Lung (tissue), 12 donors: ENCODE results near the gene PLD5. TPM values are rescaled to one million over a fixed set of nuclear protein-coding genes. Genes with fewer than 3 reads are reported as not detected.

Source experiments
- ATAC-seq: fragments of 200-7000 bp; cut with Tn5 transposase; one replicate; pipeline ENCODE4 v1.9.1; 2020; ENCODE audit warnings: moderate number of reproducible peaks; ENCODE audit not compliant: insufficient read depth, low FRiP score
- DNase-seq, 3 donors: peaks; one replicate each; pipeline ENCODE4 v3.0.0-alpha.2; 2013 to 2017
- H3K27ac ChIP-seq, 2 donors: one replicate each; pipeline ENCODE4 v1.5.1; 2013; ENCODE audit warnings: mild to moderate bottlenecking in 2 of 2, moderate library complexity in 2 of 2, control low read depth in 1 of 2, inconsistent platforms in 1 of 2, low read depth in 1 of 2, low read length in 1 of 2
- H3K27me3 ChIP-seq, 3 donors: one replicate each; pipeline ENCODE4 v1.5.1; 2013; ENCODE audit warnings: low read length in 2 of 3; ENCODE audit not compliant: control insufficient read depth in 3 of 3, insufficient read depth in 3 of 3
- H3K36me3 ChIP-seq, 4 donors: one replicate each; pipeline ENCODE4 v1.5.1; 2013; ENCODE audit warnings: low read length in 4 of 4, mild to moderate bottlenecking in 1 of 4, moderate library complexity in 1 of 4; ENCODE audit not compliant: control insufficient read depth in 4 of 4, insufficient read depth in 4 of 4
- H3K4me1 ChIP-seq, 5 donors: one replicate each; pipeline ENCODE4 v1.5.1; 2013; ENCODE audit warnings: low read length in 5 of 5, mild to moderate bottlenecking in 2 of 5, moderate library complexity in 1 of 5; ENCODE audit not compliant: control insufficient read depth in 5 of 5, insufficient read depth in 5 of 5
- H3K4me3 ChIP-seq: one replicate; pipeline ENCODE4 v1.5.1; 2013; ENCODE audit warnings: mild to moderate bottlenecking, control low read depth, moderate library complexity
- H3K9ac ChIP-seq, 2 donors: one replicate each; pipeline ENCODE4 v1.5.1; 2013; ENCODE audit warnings: low read length in 2 of 2, control low read depth in 1 of 2; ENCODE audit not compliant: insufficient read depth in 1 of 2
- H3K9me3 ChIP-seq, 4 donors: one replicate each; pipeline ENCODE4 v1.5.1; 2013; ENCODE audit warnings: low read length in 3 of 4, mild to moderate bottlenecking in 1 of 4, moderate library complexity in 1 of 4; ENCODE audit not compliant: control insufficient read depth in 4 of 4, insufficient read depth in 3 of 4
- CTCF ChIP-seq: IDR thresholded peaks from 2 replicates; pipeline ENCODE4 v1.5.1; 2012; ENCODE audit warnings: mild to moderate bottlenecking; ENCODE audit errors: control extremely low read depth, extremely low read depth
- WGBS, 2 donors: extraction: QIAGEN DNeasy Blood & Tissue Kit; methylation state at CpG; one replicate each; pipeline ENCODE4 v1.1.7; 2013; 5-methylcytosine and 5-hydroxymethylcytosine counted together
- polyA plus RNA-seq, 2 donors: library from polyadenylated mRNA; stranded (reverse); fragments of 200-250 nt; gene quantifications; one replicate each; pipeline ENCODE4 v1.2.1, GENCODE V29; 2013
- total RNA-seq, 2 donors: library from RNA; depleted of rRNA in 1 of 2; stranded (reverse); fragments of >200 nt in 1 of 2; gene quantifications; one replicate each; pipeline ENCODE4 v1.2.1, GENCODE V29; 2014 to 2021
- donor health status: control.
- donor health status: control.
- donor health status: Bipolar disorder and iron deficiency.
- donor health status: healthy.
- donor health status: DM: yes; HTN: yes; CAD: no.

Gene PLD5
- total and polyA plus RNA-seq, 4 donors = 0.09 to 0.43 (median 0.28) TPM

GRCh38 chr1:242430956-242431355 is 93.5 kb downstream of the PLD5 start:
- Histone ChIP-seq H3K9me3 (peaks cover 0 to 10% (median 0%) of the 10 kb centered on the region in 4 donors), H3K27ac (no peak overlapping the region), H3K27me3 (no peaks in the 10 kb centered on the region), H3K9ac (no peak overlapping the region), H3K36me3 (no peaks in the 10 kb centered on the region), H3K4me1 (peaks cover 0 to 24% (median 4%) of the 10 kb centered on the region in 5 donors), H3K4me3 (no peak overlapping the region)
- DNase-seq (no peak), ATAC-seq (no peak)
- no peak for TF ChIP-seq CTCF
- WGBS, 2 donors = 61 to 86% methylated on average over 4 of the region's 4 CpGs

GRCh38 chr1:242428399-242429190 is 95.9 kb downstream of the PLD5 start:
- Histone ChIP-seq H3K9me3 (peaks cover 0 to 8% (median 0%) of the 10 kb centered on the region in 4 donors), H3K4me1 (peaks cover 0 to 24% (median 4%) of the 10 kb centered on the region in 5 donors), H3K9ac (no peak overlapping the region), H3K4me3 (no peak overlapping the region), H3K27ac (no peak overlapping the region), H3K36me3 (no peaks in the 10 kb centered on the region), H3K27me3 (no peaks in the 10 kb centered on the region)
- 62 to 74% methylated on average over 8 of the region's 8 CpGs for WGBS, 2 donors
- TF ChIP-seq CTCF = no peak
- DNase-seq (peak in 1 of 3 donors; percentile 0), ATAC-seq (no peak)

GRCh38 chr1:242427519-242427918 is 97.0 kb downstream of the PLD5 start:
- no peak overlapping the region for H3K9ac ChIP-seq
- peaks cover 0 to 24% (median 4%) of the 10 kb centered on the region in 5 donors for H3K4me1 ChIP-seq
- DNase-seq (peak in 2 of 3 donors; percentile 64 to 79), ATAC-seq (no peak)
- no peaks in the 10 kb centered on the region for H3K27me3 ChIP-seq
- H3K36me3 ChIP-seq = no peaks in the 10 kb centered on the region
- H3K27ac ChIP-seq = no peak overlapping the region
- H3K9me3 ChIP-seq = peaks cover 0 to 8% (median 0%) of the 10 kb centered on the region in 4 donors
- 59 to 78% methylated on average over 4 of the region's 4 CpGs for WGBS, 2 donors
- no peak for TF ChIP-seq CTCF
- no peak overlapping the region for H3K4me3 ChIP-seq
